Right atrium auricular region (tissue), 2 donors: ENCODE results near the gene ALG5. TPM values are rescaled to one million over a fixed set of nuclear protein-coding genes. Genes with fewer than 3 reads are reported as not detected.

ENCODE experiments used
- DNase-seq: peaks from one replicate; pipeline ENCODE4 v3.0.0-alpha.2; 2019; ENCODE audit warnings: low spot score
- H3K27ac ChIP-seq, 2 donors: fragments of 200-600 bp; sonication (generic); 1 replicate in 1 of 2; 2 replicates in 1 of 2; pipeline ENCODE4 v1.5.1; 2016 to 2019
- H3K27me3 ChIP-seq, 2 donors: fragments of 200-600 bp; sonication (generic); one replicate each; pipeline versions ENCODE4 v1.5.1 to v1.6.0; 2017 to 2019
- H3K36me3 ChIP-seq: fragments of 200-600 bp; sonication (generic); one replicate; pipeline ENCODE4 v1.5.1; 2016
- H3K4me1 ChIP-seq, 2 donors: fragments of 200-600 bp; sonication (generic); one replicate each; pipeline versions ENCODE4 v1.5.1 to v1.6.0; 2017 to 2019
- H3K4me3 ChIP-seq, 2 donors: fragments of 200-600 bp; sonication (generic); 1 replicate in 1 of 2; 2 replicates in 1 of 2; pipeline ENCODE4 v1.5.1; 2017 to 2019; ENCODE audit warnings: mild to moderate bottlenecking in 1 of 2, moderate library complexity in 1 of 2
- H3K9me3 ChIP-seq, 2 donors: fragments of 200-600 bp; sonication (generic); one replicate each; pipeline ENCODE4 v1.5.1; 2019
- total RNA-seq, 2 donors: library from RNA; depleted of rRNA; stranded (reverse); fragments of >200 nt; gene quantifications; one replicate each; pipeline ENCODE4 v1.1.0, GENCODE V29; 2016
- TF ChIP-seq, protein P1 (sequence below), 2 donors: fragments of 200-600 bp; sonication (generic); IDR thresholded peaks; one replicate each; pipeline ENCODE4 v1.5.1; 2019; ENCODE audit warnings: antibody characterized with exemption in 2 of 2

Gene ALG5
- total RNA-seq, 2 donors from 2014 or later = 15.4 to 17.0 TPM

DNA sequence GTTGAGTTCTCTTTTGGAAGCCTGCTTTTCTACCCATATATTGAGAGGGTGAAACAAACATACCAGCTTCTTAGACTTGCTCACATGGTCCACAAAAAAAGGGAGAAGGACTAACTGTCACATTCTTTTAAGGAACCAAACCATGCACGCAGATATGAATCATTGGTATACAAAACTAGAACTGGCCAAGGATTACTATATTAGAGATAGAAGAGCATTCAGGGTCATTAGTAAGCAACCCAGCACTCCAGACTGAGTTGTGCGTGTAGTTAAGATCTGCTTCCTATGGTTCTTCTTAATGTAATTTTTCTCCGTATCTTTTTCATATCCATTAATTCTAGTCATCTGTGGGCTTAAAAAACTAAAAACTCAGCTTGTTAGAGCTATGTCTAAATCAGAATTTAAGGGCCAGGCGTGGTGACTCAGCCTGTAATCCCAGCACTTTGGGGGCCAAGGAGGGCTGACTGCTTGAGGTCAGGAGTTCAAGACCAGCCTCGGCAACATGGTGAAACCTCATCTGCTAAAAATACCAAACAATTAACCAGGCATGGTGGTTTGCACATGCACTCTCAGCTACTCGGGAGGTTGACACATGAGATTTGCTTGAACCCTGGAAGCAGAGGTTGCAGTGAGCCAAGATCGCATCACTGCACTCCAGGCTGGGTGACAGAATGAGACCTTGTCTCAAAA is 19.6 kb downstream of the ALG5 start:
- Histone ChIP-seq H3K4me1 (no peaks in the 10 kb centered on the region), H3K27ac (no peak overlapping the region), H3K9me3 (peaks cover 0 to 8% of the 10 kb centered on the region in 2 donors), H3K27me3 (no peaks in the 10 kb centered on the region), H3K36me3 (peaks cover 35% of the 10 kb centered on the region), H3K4me3 (no peak overlapping the region)
- no peak for DNase-seq
- TF ChIP-seq, protein P1, sequence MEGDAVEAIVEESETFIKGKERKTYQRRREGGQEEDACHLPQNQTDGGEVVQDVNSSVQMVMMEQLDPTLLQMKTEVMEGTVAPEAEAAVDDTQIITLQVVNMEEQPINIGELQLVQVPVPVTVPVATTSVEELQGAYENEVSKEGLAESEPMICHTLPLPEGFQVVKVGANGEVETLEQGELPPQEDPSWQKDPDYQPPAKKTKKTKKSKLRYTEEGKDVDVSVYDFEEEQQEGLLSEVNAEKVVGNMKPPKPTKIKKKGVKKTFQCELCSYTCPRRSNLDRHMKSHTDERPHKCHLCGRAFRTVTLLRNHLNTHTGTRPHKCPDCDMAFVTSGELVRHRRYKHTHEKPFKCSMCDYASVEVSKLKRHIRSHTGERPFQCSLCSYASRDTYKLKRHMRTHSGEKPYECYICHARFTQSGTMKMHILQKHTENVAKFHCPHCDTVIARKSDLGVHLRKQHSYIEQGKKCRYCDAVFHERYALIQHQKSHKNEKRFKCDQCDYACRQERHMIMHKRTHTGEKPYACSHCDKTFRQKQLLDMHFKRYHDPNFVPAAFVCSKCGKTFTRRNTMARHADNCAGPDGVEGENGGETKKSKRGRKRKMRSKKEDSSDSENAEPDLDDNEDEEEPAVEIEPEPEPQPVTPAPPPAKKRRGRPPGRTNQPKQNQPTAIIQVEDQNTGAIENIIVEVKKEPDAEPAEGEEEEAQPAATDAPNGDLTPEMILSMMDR (IDR thresholded peaks at IDR 0.05) = no peak

DNA sequence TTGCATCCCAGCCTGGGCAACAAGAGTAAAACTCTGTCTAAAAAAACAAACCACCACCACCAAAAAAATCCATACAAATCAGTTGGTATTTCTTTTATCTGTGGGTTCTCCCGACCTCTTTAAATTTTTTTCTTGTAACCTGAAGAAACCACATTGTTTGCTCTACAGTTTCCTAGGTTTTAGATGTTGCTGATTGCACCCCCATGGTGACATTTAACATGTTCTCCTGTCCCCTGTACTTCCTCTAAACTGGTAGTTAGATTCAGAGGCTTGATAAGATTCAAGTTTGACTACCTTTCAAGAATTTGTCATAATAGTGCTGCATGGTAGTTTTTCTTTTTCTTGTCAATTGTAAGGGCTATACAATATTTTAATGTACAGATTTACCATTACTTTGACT is 24.0 kb downstream of the ALG5 start:
- peaks cover 0 to 8% of the 10 kb centered on the region in 2 donors for H3K9me3 ChIP-seq
- no peak overlapping the region for H3K27ac ChIP-seq
- no peak overlapping the region for H3K4me3 ChIP-seq
- peaks cover 24% of the 10 kb centered on the region for H3K36me3 ChIP-seq
- TF ChIP-seq, protein P1 (IDR thresholded peaks at IDR 0.05) = no peak
- no peaks in the 10 kb centered on the region for H3K27me3 ChIP-seq
- DNase-seq = no peak
- no peaks in the 10 kb centered on the region for H3K4me1 ChIP-seq

DNA sequence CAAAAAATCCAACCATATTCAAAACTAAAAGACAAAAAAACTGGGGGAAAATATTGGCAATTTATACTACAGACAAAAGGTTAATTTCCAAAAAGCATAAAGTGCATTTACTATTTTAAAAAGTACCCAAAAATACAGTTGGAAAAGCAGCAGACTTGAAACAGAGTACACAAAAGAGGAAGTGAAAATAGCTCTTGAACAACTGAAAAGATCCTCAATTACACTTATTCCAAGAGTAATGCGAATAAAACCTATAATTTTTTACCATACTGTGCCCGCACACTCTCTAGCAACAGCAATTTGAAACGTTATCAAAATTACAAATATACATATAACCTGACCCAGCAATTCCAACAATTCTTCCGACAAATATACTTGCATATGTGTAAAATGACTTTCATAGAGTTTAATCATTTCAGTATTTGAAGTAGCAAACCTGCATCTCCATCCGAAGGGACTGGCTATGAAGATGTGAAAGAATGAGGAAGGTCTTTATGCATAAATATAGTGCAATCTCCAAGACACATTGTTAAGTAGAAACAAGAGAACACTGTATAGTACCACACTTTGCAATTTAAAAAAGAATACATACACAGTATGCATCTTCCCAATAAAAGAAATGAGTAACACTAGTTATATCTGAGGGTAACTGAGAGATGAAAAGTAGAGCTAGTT is 25.4 kb downstream of the ALG5 start:
- H3K9me3 ChIP-seq = peaks cover 0 to 8% of the 10 kb centered on the region in 2 donors
- H3K27me3 ChIP-seq = no peaks in the 10 kb centered on the region
- TF ChIP-seq, protein P1 (IDR thresholded peaks at IDR 0.05) = no peak
- H3K36me3 ChIP-seq = peaks cover 32% of the 10 kb centered on the region
- no peak for DNase-seq
- H3K4me3 ChIP-seq = no peak overlapping the region
- H3K4me1 ChIP-seq = no peaks in the 10 kb centered on the region
- H3K27ac ChIP-seq = no peak overlapping the region

DNA sequence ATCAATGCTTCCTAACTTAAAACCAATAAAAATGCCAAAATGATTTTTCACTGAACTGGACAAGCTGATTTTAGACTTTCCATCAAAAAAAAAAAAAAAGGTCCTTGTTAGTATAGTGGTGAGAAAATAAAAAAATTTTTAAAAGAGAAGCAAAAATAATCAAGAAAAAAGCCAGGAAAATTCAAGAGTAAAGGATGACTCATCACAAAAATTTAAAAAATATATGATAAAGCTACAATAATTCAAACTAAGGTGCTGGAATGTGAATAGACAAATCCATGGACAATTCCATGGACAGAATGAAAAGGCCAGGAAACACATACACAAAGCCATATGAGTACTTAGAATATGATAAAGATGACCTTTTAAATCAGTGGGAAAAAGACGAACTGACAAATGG is 26.1 kb downstream of the ALG5 start:
- no peak for DNase-seq
- H3K27ac ChIP-seq = no peak overlapping the region
- no peaks in the 10 kb centered on the region for H3K27me3 ChIP-seq
- peaks cover 37% of the 10 kb centered on the region for H3K36me3 ChIP-seq
- TF ChIP-seq, protein P1 (IDR thresholded peaks at IDR 0.05) = no peak
- no peak overlapping the region for H3K4me3 ChIP-seq
- H3K4me1 ChIP-seq = no peaks in the 10 kb centered on the region
- peaks cover 0 to 8% of the 10 kb centered on the region in 2 donors for H3K9me3 ChIP-seq

DNA sequence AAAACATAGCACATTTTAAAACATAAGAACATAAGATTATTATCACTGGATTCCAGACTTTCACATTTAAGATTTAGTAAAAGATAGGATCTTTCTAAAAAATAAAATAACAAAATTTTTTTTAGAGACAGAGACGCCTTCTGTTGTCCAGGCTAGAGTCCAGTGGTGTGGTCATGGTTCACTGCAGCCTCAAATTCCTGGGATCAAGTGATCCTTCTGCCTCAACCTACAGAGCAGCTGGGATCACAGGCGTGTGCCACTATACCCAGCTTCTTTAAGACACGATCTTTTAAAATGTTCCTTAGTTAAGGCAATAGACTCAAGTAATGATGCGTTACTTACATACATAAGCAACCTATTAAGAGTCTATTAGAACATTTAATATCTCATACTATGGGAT is 32.7 kb downstream of the ALG5 start:
- H3K36me3 ChIP-seq = peaks cover 66% of the 10 kb centered on the region
- no peaks in the 10 kb centered on the region for H3K27me3 ChIP-seq
- H3K4me1 ChIP-seq = no peaks in the 10 kb centered on the region
- no peak overlapping the region for H3K4me3 ChIP-seq
- H3K9me3 ChIP-seq = no peaks in the 10 kb centered on the region
- TF ChIP-seq, protein P1 (IDR thresholded peaks at IDR 0.05) = no peak
- DNase-seq = no peak
- no peak overlapping the region for H3K27ac ChIP-seq
